ENCODE data around the gene ZNF445. TPM values are rescaled to one million over a fixed set of nuclear protein-coding genes. Genes with fewer than 3 reads are reported as not detected.

The ZNF445 gene
- total and polyA plus RNA-seq, 2 of the 8 experiments (the other 6 are each of a cell fraction or from before 2014, with no cell fraction given): 3.3 to 26.3 TPM

DNA sequence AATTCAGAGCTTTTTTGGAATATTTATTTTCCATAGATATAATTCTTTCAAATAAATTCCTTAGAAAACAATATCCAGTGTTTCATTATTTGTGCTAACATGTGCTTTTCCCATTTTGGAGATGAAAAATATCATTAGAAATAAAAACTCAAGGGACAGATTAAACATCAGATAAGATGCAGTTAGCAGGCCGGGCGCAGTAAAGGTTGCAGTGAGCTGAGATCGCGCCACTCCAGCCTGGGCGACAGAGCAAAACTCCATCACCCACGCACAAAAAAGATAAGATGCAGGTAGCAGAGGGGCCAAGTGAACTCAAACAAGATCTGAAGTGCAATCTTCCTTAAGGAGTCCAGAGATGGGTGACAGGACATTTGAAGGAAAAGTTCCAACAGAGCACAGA lies 48.0 kb downstream of the ZNF445 start:
- Histone ChIP-seq H3K4me3 (ENCODE audit: extremely low read depth in 1 of 4, insufficient read depth in 2 of 4, low read depth in 3 of 4, low read length in 4 of 4) (no peak overlapping the region), H2BK120ac (replicated peaks; ENCODE audit: low read depth, low read length) (no peak overlapping the region), H4K20me1 (replicated peaks in 1 of 2; ENCODE audit: control insufficient read depth in 1 of 2, insufficient read depth in 2 of 2, low read length in 2 of 2) (no peaks in the 10 kb centered on the region), H3K79me1 (ENCODE audit: low read depth, low read length) (no peaks in the 10 kb centered on the region), H2BK15ac (ENCODE audit: low read length) (no peak overlapping the region), H3K18ac (ENCODE audit: extremely low read depth, low read length) (no peak overlapping the region), H3K4me2 (ENCODE audit: insufficient read depth in 1 of 2, low read depth in 2 of 2, low read length in 2 of 2) (no peak overlapping the region), H2AK5ac (ENCODE audit: low read depth, low read length) (no peak overlapping the region), H3K4ac (replicated peaks; ENCODE audit: insufficient read length, low read depth, low read length) (no peak overlapping the region), H3K27ac (ENCODE audit: low read depth, low read length) (no peak overlapping the region), H2BK5ac (ENCODE audit: low read depth, low read length) (no peak overlapping the region), H4K91ac (replicated peaks; ENCODE audit: insufficient read length, low read length) (no peak overlapping the region), H3K4me1 (replicated peaks in 1 of 4; ENCODE audit: control insufficient read depth in 3 of 4, insufficient read depth in 4 of 4, low read length in 3 of 4) (no peaks in the 10 kb centered on the region), H3K79me2 (ENCODE audit: control insufficient read depth in 1 of 2, insufficient read depth in 2 of 2, low read length in 2 of 2) (no peaks in the 10 kb centered on the region), H3K9ac (replicated peaks in 1 of 4; ENCODE audit: extremely low read depth in 1 of 4, low read depth in 3 of 4, low read length in 3 of 4) (no peak overlapping the region), H3K23me2 (ENCODE audit: low read depth, low read length) (no peaks in the 10 kb centered on the region), H2BK20ac (ENCODE audit: low read length) (no peak overlapping the region), H2BK12ac (ENCODE audit: low read depth, low read length) (no peak overlapping the region), H4K8ac (ENCODE audit: extremely low read depth, insufficient read depth, low read length) (no peak overlapping the region), H2AFZ (ENCODE audit: low read length) (no peak overlapping the region), H3K36me3 (ENCODE audit: control insufficient read depth in 2 of 4, insufficient read depth in 4 of 4, low read length in 3 of 4) (no peaks in the 10 kb centered on the region), H3K9me3 (ENCODE audit: insufficient read depth in 2 of 2, low read depth in 1 of 2, low read length in 1 of 2) (no peaks in the 10 kb centered on the region), H3K56ac (replicated peaks; ENCODE audit: insufficient read length, low read depth, low read length) (no peak overlapping the region), H3K27me3 (replicated peaks in 1 of 4; ENCODE audit: control insufficient read depth in 3 of 4, extremely low read depth in 1 of 4, insufficient read depth in 3 of 4, low read length in 3 of 4) (no peaks in the 10 kb centered on the region; a peak in 1 of 7 replicates), H3K14ac (ENCODE audit: insufficient read length) (no peak overlapping the region), H3K23ac (ENCODE audit: insufficient read length) (no peak overlapping the region), H4K5ac (ENCODE audit: insufficient read length, low read depth, low read length) (no peak overlapping the region)
- TF ChIP-seq, protein P1, sequence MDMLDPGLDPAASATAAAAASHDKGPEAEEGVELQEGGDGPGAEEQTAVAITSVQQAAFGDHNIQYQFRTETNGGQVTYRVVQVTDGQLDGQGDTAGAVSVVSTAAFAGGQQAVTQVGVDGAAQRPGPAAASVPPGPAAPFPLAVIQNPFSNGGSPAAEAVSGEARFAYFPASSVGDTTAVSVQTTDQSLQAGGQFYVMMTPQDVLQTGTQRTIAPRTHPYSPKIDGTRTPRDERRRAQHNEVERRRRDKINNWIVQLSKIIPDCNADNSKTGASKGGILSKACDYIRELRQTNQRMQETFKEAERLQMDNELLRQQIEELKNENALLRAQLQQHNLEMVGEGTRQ (IDR thresholded peaks at IDR 0.05; ENCODE audit: low read length): no peak
- TF ChIP-seq, protein P2, sequence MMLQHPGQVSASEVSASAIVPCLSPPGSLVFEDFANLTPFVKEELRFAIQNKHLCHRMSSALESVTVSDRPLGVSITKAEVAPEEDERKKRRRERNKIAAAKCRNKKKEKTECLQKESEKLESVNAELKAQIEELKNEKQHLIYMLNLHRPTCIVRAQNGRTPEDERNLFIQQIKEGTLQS (IDR thresholded peaks at IDR 0.05; ENCODE audit: insufficient read depth, low read depth, low read length): no peak
- no peak for TF ChIP-seq SUZ12 (IDR thresholded peaks at IDR 0.05; ENCODE audit: low read length)
- no peak for TF ChIP-seq CBX8 (IDR thresholded peaks at IDR 0.05; ENCODE audit: borderline replicate concordance, low read depth, low read length)
- ChIA-PET POLR2A (ENCODE audit: partially characterized antibody) (interaction anchor here (1.0 kb wide), 1 partner anchor 15 kb away, joined by 3 read pairs; no protein-coding TSS in a partner anchor), CTCF (ENCODE audit: partially characterized antibody) (interaction anchor here (1.5 to 2.2 kb wide), 2 partner anchors 9 to 19 kb away, joined by 3 to 6 read pairs; no protein-coding TSS in a partner anchor)
- 95% methylated on average over 6 of the region's 6 CpGs; no CpG with 5 or more reads in 1 of the 2 experiments for WGBS, 2 experiments (ENCODE audit: extremely low coverage in 1 of 2, insufficient coverage in 1 of 2, insufficient read length in 1 of 2, insufficient replicate concordance in 2 of 2, low coverage in 1 of 2, low lambda C conversion rate in 2 of 2, missing lambda C conversion rate in 1 of 2)
- DNase-seq (ENCODE audit: low read depth in 1 of 2, low spot score in 2 of 2): no peak
- no peak for FAIRE-seq
